G401 (cell line): ENCODE results near the gene WASF2. TPM values are rescaled to one million over a fixed set of nuclear protein-coding genes. Genes with fewer than 3 reads are reported as not detected.
"Not testable (repeated sequence)": the region's sequence is repeated elsewhere in the genome, so short reads cannot be mapped to it uniquely, and the experiment has no call there.

Experiments used
- DNase-seq: peaks from one replicate; pipeline ENCODE4 v3.0.0-alpha.2; 2015; ENCODE audit warnings: low spot score
- in situ Hi-C: cut with HindIII; loops from 2 replicates; pipeline ENCODE4 v1.10.0; 2016; ENCODE audit warnings: low sequenced_read_pairs, mixed read lengths
- total RNA-seq: library from RNA; depleted of rRNA; stranded (reverse); fragments of >200 nt; shearing (Covaris generic); gene quantifications from 2 replicates; pipeline ENCODE4 v1.2.3, GENCODE V29; 2014

Gene WASF2
- total RNA-seq, 1 experiment from 2014 or later = 14.2 TPM

DNA sequence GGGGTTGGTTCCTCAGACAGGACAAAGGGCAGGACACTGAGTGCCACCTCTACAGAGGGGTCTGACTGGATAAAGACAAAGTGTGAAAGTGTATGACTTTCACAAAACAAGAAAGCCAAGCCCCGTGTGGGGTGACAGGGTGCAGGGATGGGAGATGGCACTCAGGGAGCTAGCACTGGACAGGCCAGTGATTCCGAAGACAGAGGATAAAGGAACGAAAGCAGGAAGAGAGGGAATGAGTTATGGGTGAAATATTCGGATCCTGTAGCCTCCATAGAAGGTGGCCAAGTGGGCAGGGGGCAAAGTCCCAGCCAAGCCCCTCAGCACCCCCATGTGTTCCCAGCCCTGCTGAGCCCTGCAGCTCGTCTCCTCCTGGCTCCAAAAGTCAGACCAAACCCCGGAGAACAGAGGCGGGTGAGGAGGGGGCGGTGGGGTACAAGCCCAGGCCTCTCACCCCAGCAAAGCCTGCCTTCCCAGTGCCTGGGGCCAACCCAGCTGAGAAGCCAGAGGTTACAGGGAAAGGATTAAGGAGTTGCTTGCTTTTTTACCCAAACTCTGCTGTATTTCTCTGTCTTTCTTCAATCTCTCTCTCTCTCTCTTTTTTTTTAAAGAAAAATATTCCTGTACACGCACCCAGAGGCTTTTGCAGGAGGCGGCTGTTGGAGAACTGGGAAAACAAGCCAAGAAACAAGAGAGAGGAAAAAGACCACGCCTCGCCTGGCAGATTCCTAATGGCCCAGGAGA is 14.0 kb upstream of the WASF2 start:
- DNase-seq = no peak
- in situ Hi-C loops = no loop called here

DNA sequence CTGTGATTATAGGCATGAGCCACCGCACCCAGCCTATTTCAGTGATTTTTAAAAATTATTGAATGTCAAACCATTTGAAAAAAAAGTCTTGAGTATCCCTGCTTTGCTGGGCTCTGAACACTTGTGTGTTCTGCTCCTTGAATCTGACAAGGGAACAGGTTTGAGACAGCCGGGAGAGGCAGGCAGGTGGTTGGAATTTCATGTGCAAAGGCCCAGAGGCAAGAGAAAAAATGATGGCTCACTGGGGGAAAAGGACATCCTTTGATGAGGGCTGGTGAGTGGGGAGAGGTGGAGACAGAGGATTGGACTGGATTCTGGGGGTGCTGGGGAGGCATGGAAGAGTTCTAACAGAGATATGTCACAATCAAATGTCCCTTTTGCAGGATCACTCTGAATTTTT is 13.1 kb upstream of the WASF2 start:
- no peak for DNase-seq
- in situ Hi-C loops = no loop called here

DNA sequence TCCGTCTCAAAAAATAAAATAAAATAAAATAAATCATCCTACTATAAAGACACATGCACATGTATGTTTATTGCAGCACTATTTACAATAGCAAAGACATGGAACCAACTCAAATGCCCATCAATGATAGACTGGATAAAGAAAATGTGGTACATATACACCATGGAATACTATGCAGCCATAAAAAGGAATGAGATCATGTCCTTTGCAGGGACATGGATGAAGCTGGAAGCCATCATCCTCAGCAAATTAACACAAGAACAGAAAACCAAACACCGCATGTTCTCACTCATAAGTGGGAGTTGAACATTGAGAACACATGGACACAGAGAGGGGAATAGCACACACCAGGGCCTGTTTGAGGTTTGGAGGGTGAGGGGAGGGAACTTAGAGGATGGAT is 11.2 kb upstream of the WASF2 start:
- DNase-seq, in situ Hi-C loops: not testable (repeated sequence)

DNA sequence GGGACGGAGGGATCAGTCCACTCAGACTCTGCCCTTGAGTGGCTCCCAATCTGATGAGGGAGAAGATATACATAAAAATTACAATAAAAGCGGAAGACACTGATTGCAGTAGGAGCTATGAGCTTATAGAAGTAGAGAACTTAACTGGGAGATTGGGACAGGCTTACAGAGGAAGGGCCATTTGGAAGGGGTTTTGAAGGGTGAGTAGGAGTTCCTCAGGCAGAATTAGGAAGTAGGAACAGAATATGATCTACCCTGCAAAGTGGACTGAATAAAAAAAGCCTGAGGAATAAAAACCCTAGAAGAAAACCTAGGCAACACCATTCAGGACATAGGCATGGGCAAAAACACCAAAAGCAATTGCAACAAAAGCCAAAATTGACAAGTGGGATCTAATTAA is 9.2 kb upstream of the WASF2 start:
- in situ Hi-C loops = no loop called here
- no peak for DNase-seq

DNA sequence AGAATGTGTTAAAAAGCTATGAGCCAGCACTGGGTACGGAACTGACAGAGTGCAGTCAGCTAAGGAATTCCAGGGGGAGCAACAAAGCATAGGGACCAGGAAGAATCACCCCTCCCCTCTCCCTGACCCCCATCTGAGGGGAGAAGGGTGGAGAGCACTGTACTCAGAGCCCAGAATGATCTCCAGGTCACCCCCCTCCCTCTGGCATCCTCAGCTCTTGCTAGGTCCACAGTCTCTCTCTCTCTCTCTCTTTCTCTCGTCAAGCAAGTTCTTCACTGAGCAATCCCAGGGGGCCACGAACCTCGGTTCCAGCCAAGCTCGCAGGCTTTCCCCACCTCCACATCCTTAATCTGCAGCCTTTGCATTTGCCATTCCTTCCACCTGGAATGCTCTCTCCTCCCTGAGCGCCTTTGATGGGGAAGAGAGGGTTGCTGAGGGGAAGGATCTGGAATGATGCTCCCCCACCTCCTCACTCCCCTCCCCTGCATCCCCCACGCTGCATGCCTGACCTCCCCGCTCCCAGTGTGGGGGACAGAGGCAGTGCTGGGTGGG is 6.7 kb upstream of the WASF2 start:
- DNase-seq = peak; percentile 25
- in situ Hi-C loops = no loop called here

DNA sequence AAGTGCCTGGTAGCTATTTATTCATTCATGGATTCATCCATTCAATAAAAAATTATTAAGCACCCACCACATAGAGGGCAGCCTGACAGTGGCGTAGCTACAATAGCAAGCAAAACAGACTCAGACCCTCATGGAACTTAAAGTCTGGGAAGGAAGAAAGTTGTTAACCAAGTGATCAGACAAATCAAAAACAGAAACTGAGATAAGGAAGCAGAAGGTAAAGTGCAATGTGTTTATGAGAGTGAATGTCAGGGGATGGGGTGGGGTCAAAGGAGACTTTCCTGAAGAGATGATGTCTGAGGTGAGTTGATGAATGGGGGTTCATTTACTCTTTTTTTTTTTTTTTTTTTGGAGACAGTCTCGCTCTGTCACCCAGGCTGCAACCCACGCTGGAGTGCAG is 2.8 kb upstream of the WASF2 start:
- DNase-seq = no peak
- in situ Hi-C loops = no loop called here

DNA sequence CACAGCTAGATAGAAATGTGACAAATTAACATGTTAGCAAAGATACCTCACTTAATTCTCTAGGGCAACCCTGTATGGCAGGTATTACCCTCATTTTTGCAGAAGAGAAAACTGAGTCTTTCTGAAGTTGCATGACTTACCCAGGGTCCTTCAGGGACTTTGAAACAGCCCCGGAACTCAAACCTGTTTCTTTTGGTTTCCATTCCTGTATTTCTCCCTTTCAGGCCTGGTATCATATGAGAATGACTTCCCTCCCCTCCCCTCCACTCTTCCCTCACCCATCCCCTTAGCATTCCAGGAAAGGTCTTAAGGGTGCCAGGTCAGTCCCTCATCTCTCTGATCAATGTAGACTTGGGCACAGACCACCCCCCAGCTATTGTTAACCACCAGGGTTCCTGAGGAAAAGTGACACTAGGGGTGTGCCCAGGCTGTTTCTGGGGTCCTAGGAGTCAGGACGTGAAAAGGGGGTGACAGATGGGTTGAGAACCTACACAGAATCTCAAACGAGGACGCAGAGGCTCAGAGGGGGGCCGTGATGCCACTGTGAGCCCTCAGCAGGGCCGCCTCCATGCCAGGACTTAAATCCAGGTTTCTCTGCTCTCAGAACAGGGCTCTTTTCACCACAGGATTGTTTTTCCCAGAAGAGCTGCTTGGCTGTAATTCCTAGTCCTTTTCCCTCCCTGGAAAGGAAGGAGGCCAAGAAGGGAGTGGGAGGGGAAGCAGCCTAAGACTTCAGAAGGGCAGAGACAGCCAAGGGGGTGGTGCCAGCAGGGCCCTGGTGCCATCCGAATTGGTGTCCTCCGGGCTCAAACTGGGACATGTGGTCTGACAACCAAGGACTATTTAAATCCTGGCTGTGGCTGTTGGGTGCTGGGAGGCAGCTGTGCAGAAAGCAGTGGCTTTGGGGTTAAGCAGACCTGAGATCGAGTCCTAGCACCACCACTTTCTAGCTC is 2.1 kb upstream of the WASF2 start:
- DNase-seq = peak; percentile 37
- in situ Hi-C loops = no loop called here

DNA sequence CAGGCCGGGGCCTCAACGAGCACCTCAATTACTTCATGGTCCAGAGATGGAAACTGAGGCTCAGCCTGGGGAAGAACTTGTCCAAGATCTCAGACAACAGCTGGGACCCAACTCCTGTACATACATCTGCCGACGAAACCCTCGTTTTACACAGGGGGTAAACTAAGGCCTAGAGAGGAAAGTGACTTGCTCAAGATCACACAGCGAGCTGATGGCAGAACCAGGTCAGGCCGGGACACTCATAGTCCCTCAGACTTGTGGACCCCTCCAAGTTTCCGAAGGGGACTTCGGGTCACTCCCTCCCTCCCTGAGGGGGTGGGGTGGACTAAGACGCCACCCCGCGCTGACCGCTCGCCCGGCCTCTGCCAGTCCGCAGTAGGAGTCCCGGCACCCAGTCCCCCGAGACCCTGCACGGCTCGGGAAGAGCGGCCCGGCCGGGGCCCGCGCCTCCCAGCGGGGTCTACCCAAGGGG is 430 bp downstream of the WASF2 start:
- peak; percentile 37 for DNase-seq
- in situ Hi-C loops = no loop called here

DNA sequence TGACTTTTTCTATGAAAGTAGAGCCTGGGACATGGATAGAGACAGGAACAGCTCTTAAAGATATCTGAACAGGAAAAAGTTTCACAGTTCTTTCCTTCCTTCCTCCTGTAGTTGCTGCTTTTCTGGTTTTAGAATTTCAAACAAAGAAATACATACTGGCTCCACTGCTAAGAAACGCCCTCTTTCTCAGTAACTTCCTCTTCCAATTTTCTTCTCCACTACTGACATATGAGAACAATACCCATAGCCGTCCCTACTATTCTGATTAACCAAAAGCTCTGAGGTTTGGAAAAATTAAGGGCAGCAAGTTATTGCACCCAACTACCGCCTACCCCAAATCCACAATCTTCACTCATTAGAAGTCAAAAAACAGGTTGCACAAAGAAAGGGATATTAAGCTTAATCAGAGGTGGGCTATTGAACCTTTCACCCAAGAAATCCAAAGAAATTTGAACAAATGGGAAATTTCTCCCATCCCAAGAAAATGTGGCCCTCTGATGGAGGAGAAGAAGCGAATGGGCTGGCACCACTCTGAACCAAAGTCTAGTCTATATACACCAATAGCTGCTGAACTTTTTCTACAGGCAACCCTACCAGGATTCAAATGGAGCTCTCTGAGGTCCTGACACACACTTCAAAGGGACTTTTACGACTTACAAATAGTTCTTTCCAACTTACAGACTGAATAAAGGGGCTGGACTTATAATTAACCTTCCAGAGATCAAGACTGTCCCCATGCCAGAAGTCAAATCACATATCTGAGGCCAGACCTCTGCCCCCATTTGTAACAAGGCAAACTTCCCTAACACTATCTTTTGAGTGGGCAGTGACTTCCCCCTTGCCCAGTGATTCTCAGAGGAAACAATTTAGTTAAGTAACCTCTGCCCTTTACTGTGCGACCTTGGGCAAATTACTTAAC is 1.7 kb downstream of the WASF2 start:
- in situ Hi-C loops = no loop called here
- peak; percentile 35 for DNase-seq

DNA sequence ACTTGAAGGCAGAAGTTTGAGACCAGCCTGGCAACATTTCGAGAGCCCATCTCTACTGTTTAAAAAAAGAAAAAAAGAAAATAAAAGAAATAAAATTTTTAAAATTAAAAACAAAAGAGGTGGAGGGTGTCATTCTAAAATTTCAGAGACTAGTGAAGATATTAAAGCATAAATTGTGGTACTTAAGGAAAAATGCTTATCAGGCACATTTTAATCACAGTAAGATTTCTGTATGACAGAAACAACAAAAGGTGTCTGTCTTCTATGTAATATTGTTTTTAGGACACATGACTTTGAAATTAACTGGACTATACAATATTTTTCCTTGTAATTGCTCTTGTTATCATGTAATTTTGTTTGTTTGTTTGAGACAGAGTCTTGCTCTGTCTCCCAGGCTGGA is 4.6 kb downstream of the WASF2 start:
- DNase-seq = no peak
- in situ Hi-C loops = no loop called here

DNA sequence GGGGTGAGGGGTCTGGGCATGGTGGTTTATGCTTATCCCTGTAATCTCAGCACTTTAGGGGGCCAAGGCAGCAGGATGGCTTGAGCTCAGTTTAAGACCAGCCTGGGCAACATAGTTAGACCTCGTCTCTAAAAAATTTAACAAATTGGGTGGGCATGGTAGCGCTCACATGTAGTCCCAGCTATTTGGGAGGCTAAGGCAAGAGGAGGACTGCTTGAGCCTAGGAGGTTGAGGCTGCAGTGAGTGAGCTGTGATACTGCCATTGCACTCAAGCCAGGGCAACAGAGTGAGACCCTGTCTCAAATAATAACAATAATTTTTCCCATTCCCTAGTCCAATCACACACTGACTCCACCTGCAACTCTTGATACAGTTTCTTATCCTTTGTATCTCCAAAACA is 6.3 kb downstream of the WASF2 start:
- DNase-seq = no peak
- in situ Hi-C loops = no loop called here

DNA sequence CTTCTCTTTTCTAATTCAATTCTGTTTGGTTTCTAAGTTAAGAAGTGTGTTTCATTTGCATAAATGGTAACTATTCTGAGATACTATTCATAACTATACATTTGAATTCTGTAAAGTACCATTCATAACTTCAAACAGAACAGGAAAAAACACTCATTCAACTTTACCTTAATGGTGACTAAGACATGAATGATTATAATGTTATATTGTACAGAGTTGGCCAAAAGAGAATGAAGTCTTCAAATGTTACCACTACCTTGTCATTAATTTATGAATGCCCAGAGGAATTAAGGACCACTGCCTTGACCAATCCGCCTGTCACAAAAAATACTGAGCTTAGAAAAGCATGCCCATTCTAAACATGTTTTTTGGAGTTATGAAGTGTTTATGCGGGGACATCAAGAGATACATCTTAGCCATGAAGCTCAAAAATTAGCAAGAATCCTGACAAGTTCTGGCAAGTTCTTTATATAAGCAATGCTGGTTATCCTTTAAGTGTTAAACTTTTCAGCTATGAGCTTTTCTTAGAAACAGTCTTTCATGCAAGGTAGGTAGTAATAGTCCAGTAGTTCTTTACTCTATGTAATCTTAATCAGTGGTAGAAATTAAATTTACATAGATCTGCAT is 7.9 kb downstream of the WASF2 start:
- no peak for DNase-seq
- in situ Hi-C loops = no loop called here

DNA sequence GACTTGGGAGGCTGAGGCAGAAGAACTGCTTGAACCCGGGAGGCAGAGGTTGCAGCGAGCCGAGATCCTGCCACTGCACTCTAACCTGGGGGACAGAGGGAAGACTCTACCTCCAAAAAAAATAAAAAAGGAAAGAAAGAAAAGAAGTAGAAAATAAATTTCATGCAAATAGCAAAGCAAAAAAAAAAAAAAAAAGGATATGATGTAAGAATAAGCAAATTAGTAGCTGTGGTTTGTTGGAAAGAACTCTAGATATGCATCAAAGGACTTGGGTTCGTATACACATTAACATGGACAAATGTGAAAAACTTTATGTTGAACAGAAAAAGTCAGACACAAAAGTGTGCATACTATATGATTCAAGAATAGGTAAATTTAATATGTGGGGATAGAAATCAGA is 11.9 kb downstream of the WASF2 start:
- no peak for DNase-seq
- in situ Hi-C loops = no loop called here

DNA sequence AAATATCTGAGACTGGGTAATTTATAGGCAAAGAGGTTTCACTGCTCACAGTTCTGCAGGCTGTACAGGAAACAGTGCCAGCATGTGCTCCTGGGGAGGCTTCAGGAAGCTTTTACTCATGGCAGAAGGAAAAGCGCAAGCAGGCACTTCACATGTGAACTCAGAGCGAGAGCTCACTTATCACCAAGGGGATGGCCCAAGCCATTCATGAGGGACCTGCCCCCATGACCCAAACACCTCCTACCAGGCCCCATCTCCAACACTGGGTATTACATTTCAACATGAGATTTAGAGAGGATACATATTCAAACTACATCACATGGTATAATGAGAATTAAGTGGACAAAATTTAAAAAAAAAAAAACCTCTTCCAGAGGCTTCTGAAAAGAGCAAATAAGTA is 13.7 kb downstream of the WASF2 start:
- DNase-seq = no peak
- in situ Hi-C loops = no loop called here

DNA sequence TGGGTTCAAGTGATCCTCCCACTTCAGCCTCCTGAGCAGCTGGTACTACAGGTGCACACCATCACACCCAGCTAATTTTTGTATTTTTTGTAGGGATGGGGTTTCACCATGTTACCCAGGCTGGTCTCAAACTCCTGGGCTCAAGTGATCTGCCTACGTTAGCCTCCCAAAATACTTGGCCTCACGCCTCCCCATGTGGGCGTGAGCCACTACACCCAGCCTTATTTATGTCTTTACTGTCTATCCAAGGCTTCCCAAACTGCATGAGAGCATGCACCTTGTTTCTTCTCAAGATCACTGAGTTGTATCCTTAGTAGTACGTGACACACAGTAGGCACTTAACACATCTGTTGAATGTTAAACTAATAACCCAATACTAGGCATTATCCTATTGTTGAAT is 14.2 kb downstream of the WASF2 start:
- in situ Hi-C loops = no loop called here
- DNase-seq = no peak

DNA sequence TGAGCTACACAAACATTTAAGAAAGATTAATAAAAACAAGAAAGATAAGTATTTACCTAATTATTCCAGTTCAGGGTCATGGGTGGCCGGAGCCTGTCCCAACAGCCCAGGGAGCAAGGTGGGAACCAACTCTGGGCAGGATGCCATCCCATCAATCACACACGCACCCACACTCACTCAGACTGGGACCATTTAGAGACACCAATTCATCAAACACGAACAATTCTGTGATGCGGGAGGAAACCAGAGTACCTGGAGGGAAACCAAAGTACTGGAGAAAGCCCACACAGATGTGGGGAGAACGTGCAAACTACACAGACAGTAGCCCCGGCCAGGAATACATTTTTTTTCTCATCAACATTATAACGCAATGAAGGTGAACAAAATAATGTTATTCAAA is 16.2 kb downstream of the WASF2 start:
- in situ Hi-C loops = no loop called here

DNA sequence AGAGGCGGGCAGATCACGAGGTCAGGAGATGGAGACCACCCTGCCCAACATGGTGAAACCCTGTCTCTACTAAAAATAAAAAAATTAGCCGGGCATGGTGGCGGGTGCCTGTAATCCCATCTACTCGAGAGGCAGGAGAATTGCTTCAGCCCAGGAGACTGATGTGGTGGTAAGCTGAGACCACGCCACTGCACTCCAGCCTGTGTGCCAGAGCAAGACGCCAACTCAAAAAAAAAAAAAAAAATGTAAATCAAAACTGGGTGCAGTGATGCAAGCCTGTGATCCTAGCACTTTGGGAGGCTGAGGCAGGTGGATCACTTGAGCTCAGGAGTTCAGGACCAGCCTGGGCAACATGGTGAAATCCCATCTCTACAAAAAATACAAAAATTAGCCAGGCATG is 17.9 kb downstream of the WASF2 start:
- DNase-seq, in situ Hi-C loops: not testable (repeated sequence)

More for the DNA sequence above, 16.2 kb downstream of the WASF2 start:
- no peak for DNase-seq

DNA sequence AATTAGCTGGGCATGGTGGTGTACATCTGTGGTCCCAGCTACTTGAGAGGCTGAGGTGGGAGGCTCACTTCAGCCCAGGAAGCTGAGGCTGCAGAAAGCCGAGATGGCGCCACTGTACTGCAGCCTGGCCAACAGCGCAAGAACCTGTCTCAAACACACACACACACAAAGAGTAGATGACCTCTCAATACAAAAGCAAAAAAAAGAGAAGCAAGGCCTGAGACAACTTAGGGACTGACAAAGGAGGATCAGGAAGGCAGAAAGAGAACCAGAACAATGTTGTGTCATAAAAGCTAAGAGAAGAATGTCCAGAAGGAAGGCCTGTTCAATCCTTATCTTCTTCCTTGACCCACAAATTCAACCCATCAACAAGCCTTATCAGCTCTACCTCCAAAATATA is 18.5 kb downstream of the WASF2 start:
- in situ Hi-C loops = no loop called here
- DNase-seq = no peak

DNA sequence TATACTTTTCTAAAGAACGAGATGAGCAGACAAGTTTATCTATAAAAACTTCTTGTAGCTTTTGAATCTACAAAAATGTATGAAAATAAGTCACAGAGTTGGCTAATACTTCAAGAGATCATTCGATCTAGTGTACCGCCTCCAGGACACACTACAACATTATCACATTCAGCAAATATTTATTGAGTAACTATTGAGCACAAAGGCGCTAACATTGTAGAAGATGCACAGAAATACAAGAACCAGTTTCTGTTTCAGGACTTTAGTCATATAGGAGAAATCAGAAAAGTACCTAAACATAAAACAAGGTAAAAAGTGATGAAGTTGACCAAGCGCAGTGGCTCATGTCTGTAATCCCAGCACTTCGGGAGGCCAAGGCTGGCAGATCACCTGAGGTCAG is 20.6 kb downstream of the WASF2 start:
- in situ Hi-C loops = no loop called here
- no peak for DNase-seq
